OCI-LY1 (cell line): ENCODE data around the gene ELOF1.

Experiments
- H2AFZ ChIP-seq: fragments of 200-600 bp; sonication (generic), shearing (Covaris generic); 2 replicates; pipeline ENCODE4 v1.6.0; 2014; ENCODE audit warnings: antibody characterized with exemption, mild to moderate bottlenecking, low read length
- H3F3A ChIP-seq: fragments of 200-600 bp; sonication (generic), shearing (Covaris generic); 2 replicates; pipeline ENCODE4 v1.6.0; 2014; ENCODE audit warnings: mild to moderate bottlenecking, antibody characterized with exemption, low read length, moderate library complexity; ENCODE audit not compliant: insufficient read depth
- H3K27ac ChIP-seq: fragments of 200-600 bp; sonication (generic); 2 replicates; pipeline ENCODE4 v1.5.1; 2014; ENCODE audit warnings: low read length, mixed run types, mild to moderate bottlenecking, low read depth; ENCODE audit not compliant: poor library complexity, severe bottlenecking
- H3K27me3 ChIP-seq: fragments of 200-600 bp; sonication (generic); 2 replicates; pipeline ENCODE4 v1.6.0; 2014; ENCODE audit warnings: antibody characterized with exemption, mild to moderate bottlenecking, low read length, moderate library complexity; ENCODE audit not compliant: insufficient read depth
- H3K36me3 ChIP-seq: fragments of 200-600 bp; sonication (generic); 2 replicates; pipeline ENCODE4 v1.6.1; 2014; ENCODE audit warnings: mild to moderate bottlenecking, antibody characterized with exemption, low read length, moderate library complexity, mixed read lengths; ENCODE audit not compliant: insufficient read depth
- H3K4me1 ChIP-seq: fragments of 200-600 bp; sonication (generic); 2 replicates; pipeline ENCODE4 v1.5.1; 2014; ENCODE audit warnings: mild to moderate bottlenecking, low read length, moderate library complexity; ENCODE audit not compliant: insufficient read depth, severe bottlenecking
- H3K4me2 ChIP-seq: fragments of 200-600 bp; sonication (generic), shearing (Covaris generic); 2 replicates; pipeline ENCODE4 v1.6.1; 2014; ENCODE audit warnings: low read length
- H3K4me3 ChIP-seq: fragments of 200-600 bp; sonication (generic); 2 replicates; pipeline ENCODE4 v1.5.1; 2014; ENCODE audit warnings: low read length, low read depth, mild to moderate bottlenecking, mixed read lengths; ENCODE audit not compliant: poor library complexity, severe bottlenecking
- H3K79me2 ChIP-seq: fragments of 200-600 bp; shearing (Covaris generic); 2 replicates; pipeline ENCODE4 v1.6.1; 2016; ENCODE audit warnings: mixed run types, low read length, mixed read lengths; ENCODE audit not compliant: insufficient read depth
- H3K9ac ChIP-seq: fragments of 200-600 bp; sonication (generic), shearing (Covaris generic); 2 replicates; pipeline ENCODE4 v1.6.1; 2014; ENCODE audit warnings: mild to moderate bottlenecking, low read length, mixed read lengths
- H3K9me2 ChIP-seq: fragments of 200-600 bp; sonication (generic), shearing (Covaris generic); 2 replicates; pipeline ENCODE4 v1.6.1; 2014; ENCODE audit warnings: low read depth, mild to moderate bottlenecking, low read length, mixed read lengths
- H3K9me3 ChIP-seq: fragments of 200-600 bp; shearing (Covaris generic); 2 replicates; pipeline ENCODE4 v1.6.1; 2014; ENCODE audit warnings: low read length, mixed read lengths
- H4K20me1 ChIP-seq: fragments of 200-600 bp; sonication (generic), shearing (Covaris generic); 2 replicates; pipeline ENCODE4 v1.6.0; 2016; ENCODE audit warnings: mild to moderate bottlenecking, low read length; ENCODE audit not compliant: insufficient read depth
- CTCF ChIP-seq: fragments of 200-600 bp; sonication (generic), shearing (Covaris generic); IDR thresholded peaks from 2 replicates; pipeline ENCODE4 v1.5.1; 2017; ENCODE audit warnings: mild to moderate bottlenecking, antibody characterized with exemption, low read length, moderate library complexity, mixed read lengths
- EZH2 ChIP-seq: fragments of 200-600 bp; sonication (generic), shearing (Covaris generic); IDR thresholded peaks from 2 replicates; pipeline ENCODE4 v1.8.0; 2017; ENCODE audit warnings: borderline replicate concordance, mixed run types, mild to moderate bottlenecking, antibody characterized with exemption, low read length, moderate library complexity, mixed read lengths

ELOF1 gene

GRCh38 chr19:11563532-11563931 is 4.5 kb upstream of the ELOF1 start:
- no peak overlapping the region for H3K4me2 ChIP-seq
- H3F3A ChIP-seq = no peaks in the 10 kb centered on the region
- peaks cover 4% of the 10 kb centered on the region; the same call in 1 of the 2 replicates for H3K36me3 ChIP-seq
- TF ChIP-seq EZH2 = no peak
- no peak for TF ChIP-seq CTCF
- no peak overlapping the region for H3K4me3 ChIP-seq
- H3K9me3 ChIP-seq = no peaks in the 10 kb centered on the region
- H3K9ac ChIP-seq = no peak overlapping the region
- H3K4me1 ChIP-seq = peaks cover 34% of the 10 kb centered on the region
- no peaks in the 10 kb centered on the region for H4K20me1 ChIP-seq
- peaks cover 3% of the 10 kb centered on the region for H3K79me2 ChIP-seq
- no peak overlapping the region for H2AFZ ChIP-seq
- H3K9me2 ChIP-seq = no peaks in the 10 kb centered on the region
- peak overlapping the region; percentile 50 for H3K27ac ChIP-seq
- H3K27me3 ChIP-seq = no peaks in the 10 kb centered on the region

DNA sequence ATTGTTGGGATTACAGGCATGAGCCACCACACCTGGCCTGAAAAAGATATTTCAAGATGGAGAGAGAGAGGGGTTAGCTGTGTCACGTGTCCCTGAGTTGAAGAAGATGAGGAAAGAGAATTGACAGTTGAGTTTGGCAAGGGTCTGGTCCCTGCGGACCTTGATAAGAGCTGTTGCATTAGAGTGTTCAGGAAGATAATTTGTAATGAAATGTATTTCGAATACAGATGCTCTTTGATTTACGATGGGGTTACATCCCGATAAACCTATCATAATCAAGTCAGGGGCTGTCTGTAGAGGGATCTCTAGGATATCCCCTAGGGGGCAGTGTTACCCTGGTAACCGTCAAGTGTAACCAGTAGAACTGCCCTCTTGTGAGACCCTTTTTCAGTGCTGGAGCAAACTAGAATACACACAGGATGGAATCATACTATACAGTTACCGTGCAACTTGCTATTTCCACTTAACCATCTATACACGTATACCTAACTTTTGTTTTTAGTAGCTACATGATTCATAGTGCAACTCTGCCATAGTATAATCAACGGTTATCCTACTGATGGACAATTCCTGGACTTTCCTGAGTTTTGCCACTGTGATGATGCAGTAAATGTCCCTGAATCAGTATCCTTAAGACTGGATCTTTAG is 1.5 kb upstream of the ELOF1 start:
- Histone ChIP-seq H3F3A (no peaks in the 10 kb centered on the region), H3K9ac (peak overlapping the region; percentile 94), H4K20me1 (no peaks in the 10 kb centered on the region), H3K79me2 (peaks cover 16% of the 10 kb centered on the region), H3K4me3 (peak overlapping the region; percentile 98), H3K27ac (peak overlapping the region; percentile 70), H3K27me3 (no peaks in the 10 kb centered on the region), H3K9me2 (no peaks in the 10 kb centered on the region), H3K9me3 (no peaks in the 10 kb centered on the region), H3K36me3 (peaks cover under 1% of the 10 kb centered on the region; the same call in 1 of the 2 replicates), H3K4me2 (peak overlapping the region; percentile 81), H3K4me1 (peaks cover 44% of the 10 kb centered on the region), H2AFZ (no peak overlapping the region)
- TF ChIP-seq EZH2 = no peak
- TF ChIP-seq CTCF = peak; percentile 90

GRCh38 chr19:11556634-11557420 is 2.2 kb downstream of the ELOF1 start:
- Histone ChIP-seq H3F3A (no peaks in the 10 kb centered on the region), H3K79me2 (peaks cover 16% of the 10 kb centered on the region), H3K9me2 (no peaks in the 10 kb centered on the region), H3K9me3 (no peaks in the 10 kb centered on the region), H3K9ac (no peak overlapping the region; the same call in 1 of the 2 replicates), H3K36me3 (peaks cover 30% of the 10 kb centered on the region), H3K4me1 (peaks cover 38% of the 10 kb centered on the region), H3K4me2 (no peak overlapping the region), H3K27me3 (no peaks in the 10 kb centered on the region), H4K20me1 (no peaks in the 10 kb centered on the region), H3K27ac (no peak overlapping the region), H3K4me3 (no peak overlapping the region), H2AFZ (no peak overlapping the region)
- TF ChIP-seq EZH2 (no peak), CTCF (no peak)
